Thyroid gland (tissue), 4 donors: ENCODE data around the gene DMD. TPM values are rescaled to one million over a fixed set of nuclear protein-coding genes. Genes with fewer than 3 reads are reported as not detected.

ENCODE experiments used
- DNase-seq, 2 donors: peaks; one replicate each; pipeline ENCODE4 v3.0.0-alpha.2; 2019
- H3K27ac ChIP-seq, 3 donors: fragments of 200-600 bp; sonication (generic); 1 replicate in 2 of 3; 2 replicates in 1 of 3; pipeline ENCODE4 v1.5.1; 2016 to 2019; ENCODE audit warnings: mild to moderate bottlenecking in 1 of 3, moderate library complexity in 1 of 3
- H3K27me3 ChIP-seq: fragments of 200-600 bp; sonication (generic); one replicate; pipeline ENCODE4 v1.5.1; 2019
- H3K36me3 ChIP-seq, 2 donors: fragments of 200-600 bp; sonication (generic); one replicate each; pipeline ENCODE4 v1.5.1; 2016 to 2019
- H3K4me1 ChIP-seq, 2 donors: fragments of 200-600 bp; sonication (generic); one replicate each; pipeline ENCODE4 v1.5.1; 2017 to 2019
- H3K4me3 ChIP-seq, 3 donors: fragments of 200-600 bp; sonication (generic); replicated peaks in 1 of 3; 1 replicate in 2 of 3; 2 replicates in 1 of 3; pipeline ENCODE4 v1.5.1; 2016; ENCODE audit warnings: mild to moderate bottlenecking in 1 of 3
- H3K9me3 ChIP-seq: fragments of 200-600 bp; sonication (generic); one replicate; pipeline ENCODE4 v1.5.1; 2017
- POLR2A ChIP-seq, 2 donors: fragments of 450-650 bp; IDR thresholded peaks; one replicate each; pipeline ENCODE4 v1.6.1; 2017; ENCODE audit warnings: antibody characterized with exemption in 2 of 2, mild to moderate bottlenecking in 2 of 2, moderate library complexity in 1 of 2
- WGBS, 2 donors: methylation state at CpG; one replicate each; pipeline ENCODE4 v1.1.5; 2017; 5-methylcytosine and 5-hydroxymethylcytosine counted together
- intact Hi-C: fragments of 100-400 bp; cut with DNase I; formaldehyde crosslinking; loops from one replicate; pipeline ENCODE4 v1.15.1; 2023
- total RNA-seq, 4 donors: library from RNA; depleted of rRNA; stranded (reverse); fragments of >200 nt; gene quantifications; one replicate each; pipeline ENCODE4 v1.2.3, GENCODE V29; 2016
- TF ChIP-seq, protein P1 (sequence below), 6 experiments: fragments of 200-600 bp in 3 of 6; fragments of 450-650 bp in 3 of 6; sonication (generic) in 3 of 6; IDR thresholded peaks; one replicate each; pipeline ENCODE4 v1.5.1; 2016 to 2019; ENCODE audit warnings: antibody characterized with exemption in 6 of 6, mild to moderate bottlenecking in 2 of 6, inconsistent platforms in 1 of 6, moderate library complexity in 1 of 6

Gene DMD
- total RNA-seq, 4 donors from 2014 or later: 16.5 to 24.0 (median 21.7) TPM

DNA sequence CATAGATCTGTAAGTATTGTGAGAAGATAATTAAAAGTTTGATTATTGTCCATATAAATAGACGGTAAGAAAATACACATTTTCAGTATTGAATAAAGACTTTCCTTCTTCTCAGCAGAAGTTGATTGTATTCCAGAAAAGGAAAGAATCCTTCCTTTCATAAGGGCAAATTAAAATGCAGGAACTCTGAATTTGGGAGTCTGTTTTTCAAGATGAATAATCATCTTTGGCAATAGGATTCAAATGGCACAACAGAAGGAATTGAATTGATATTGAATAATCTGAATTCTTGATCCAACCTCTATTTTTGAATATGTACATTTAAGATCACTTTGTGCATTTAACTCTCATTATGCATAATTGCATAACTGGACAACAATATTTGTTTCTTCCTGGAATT is 149.3 kb downstream of the DMD start:
- no peaks in the 10 kb centered on the region for H3K36me3 ChIP-seq
- H3K4me1 ChIP-seq: no peaks in the 10 kb centered on the region
- WGBS, 2 donors: 70 to 90% methylated on average over 1 of the region's 1 CpG
- intact Hi-C loops: no loop called here
- TF ChIP-seq, protein P1, sequence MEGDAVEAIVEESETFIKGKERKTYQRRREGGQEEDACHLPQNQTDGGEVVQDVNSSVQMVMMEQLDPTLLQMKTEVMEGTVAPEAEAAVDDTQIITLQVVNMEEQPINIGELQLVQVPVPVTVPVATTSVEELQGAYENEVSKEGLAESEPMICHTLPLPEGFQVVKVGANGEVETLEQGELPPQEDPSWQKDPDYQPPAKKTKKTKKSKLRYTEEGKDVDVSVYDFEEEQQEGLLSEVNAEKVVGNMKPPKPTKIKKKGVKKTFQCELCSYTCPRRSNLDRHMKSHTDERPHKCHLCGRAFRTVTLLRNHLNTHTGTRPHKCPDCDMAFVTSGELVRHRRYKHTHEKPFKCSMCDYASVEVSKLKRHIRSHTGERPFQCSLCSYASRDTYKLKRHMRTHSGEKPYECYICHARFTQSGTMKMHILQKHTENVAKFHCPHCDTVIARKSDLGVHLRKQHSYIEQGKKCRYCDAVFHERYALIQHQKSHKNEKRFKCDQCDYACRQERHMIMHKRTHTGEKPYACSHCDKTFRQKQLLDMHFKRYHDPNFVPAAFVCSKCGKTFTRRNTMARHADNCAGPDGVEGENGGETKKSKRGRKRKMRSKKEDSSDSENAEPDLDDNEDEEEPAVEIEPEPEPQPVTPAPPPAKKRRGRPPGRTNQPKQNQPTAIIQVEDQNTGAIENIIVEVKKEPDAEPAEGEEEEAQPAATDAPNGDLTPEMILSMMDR (IDR thresholded peaks at IDR 0.05): no peak
- TF ChIP-seq POLR2A (IDR thresholded peaks at IDR 0.05): no peak
- DNase-seq: no peak
- H3K9me3 ChIP-seq: no peaks in the 10 kb centered on the region
- no peaks in the 10 kb centered on the region for H3K27me3 ChIP-seq
- H3K27ac ChIP-seq: no peak overlapping the region
- H3K4me3 ChIP-seq: no peak overlapping the region

DNA sequence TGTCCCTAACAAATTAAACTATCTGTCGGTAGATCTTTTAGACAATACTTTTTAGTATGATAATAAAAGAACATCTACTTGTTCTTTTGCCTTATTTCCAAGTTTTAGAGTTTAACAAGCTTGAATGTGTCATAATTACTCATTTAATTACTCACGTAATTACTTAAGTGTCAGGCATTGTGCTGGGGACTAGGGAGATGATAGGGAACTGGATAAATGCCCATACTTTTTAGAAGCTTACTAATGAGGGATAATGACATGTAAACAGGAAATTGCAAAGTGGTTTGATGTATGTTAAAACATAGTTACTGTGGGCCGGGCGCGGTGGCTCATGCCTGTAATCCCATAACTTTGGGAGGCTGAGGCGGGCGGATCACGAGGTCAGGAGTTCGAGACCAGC is 158.3 kb downstream of the DMD start:
- no peaks in the 10 kb centered on the region for H3K4me1 ChIP-seq
- no peaks in the 10 kb centered on the region for H3K9me3 ChIP-seq
- H3K36me3 ChIP-seq: no peaks in the 10 kb centered on the region
- H3K4me3 ChIP-seq: no peak overlapping the region
- 93 to 96% methylated on average over 9 of the region's 9 CpGs for WGBS, 2 donors
- TF ChIP-seq, protein P1 (IDR thresholded peaks at IDR 0.05): no peak
- no peak for TF ChIP-seq POLR2A (IDR thresholded peaks at IDR 0.05)
- intact Hi-C loops: no loop called here
- H3K27me3 ChIP-seq: no peaks in the 10 kb centered on the region
- DNase-seq: no peak
- H3K27ac ChIP-seq: no peak overlapping the region

DNA sequence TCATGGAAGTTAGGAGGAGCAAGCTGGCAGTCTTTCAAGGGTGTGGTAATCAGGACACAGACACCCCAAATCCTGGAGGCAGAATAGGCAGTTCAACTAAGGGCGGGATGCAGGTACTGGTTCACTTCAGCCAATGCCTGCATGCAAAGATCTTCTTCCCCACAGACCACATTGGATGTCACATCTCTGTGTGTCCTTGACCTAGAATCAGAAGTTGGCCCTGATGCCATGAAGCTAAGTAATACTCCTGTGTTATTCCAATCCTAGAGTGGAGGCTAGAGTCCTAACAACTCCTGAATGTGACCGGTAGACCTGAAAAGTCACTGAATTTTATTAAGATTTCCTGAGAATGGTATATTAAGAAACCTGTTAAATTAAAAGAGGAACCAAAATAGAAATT is 165.5 kb downstream of the DMD start:
- TF ChIP-seq, protein P1 (IDR thresholded peaks at IDR 0.05): no peak
- no peak for TF ChIP-seq POLR2A (IDR thresholded peaks at IDR 0.05)
- Histone ChIP-seq H3K4me1 (no peaks in the 10 kb centered on the region), H3K27ac (no peak overlapping the region), H3K27me3 (no peaks in the 10 kb centered on the region), H3K4me3 (no peak overlapping the region), H3K9me3 (no peaks in the 10 kb centered on the region), H3K36me3 (no peaks in the 10 kb centered on the region)
- WGBS, 2 donors: 88 to 90% methylated on average over 1 to 2 of the region's 2 CpGs
- intact Hi-C loops: no loop called here
- DNase-seq: no peak

DNA sequence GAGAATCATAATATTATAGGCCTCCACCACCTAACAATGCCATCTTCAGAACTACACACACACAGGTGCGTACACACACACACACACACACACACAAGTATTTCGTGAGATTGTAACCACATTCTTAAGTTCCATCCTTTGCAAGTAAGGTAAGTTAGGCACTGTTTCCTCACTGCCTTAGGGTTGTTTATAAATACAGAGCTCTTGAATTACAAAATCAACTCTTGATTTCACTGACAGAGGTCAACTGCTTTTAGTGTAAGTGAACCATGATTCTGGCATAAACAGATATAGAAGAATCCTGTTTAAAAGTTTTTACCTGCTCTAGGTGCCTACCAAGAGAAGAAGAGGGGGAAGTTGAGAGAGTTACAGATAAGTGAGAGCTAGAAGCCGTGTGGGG is 166.1 kb downstream of the DMD start:
- DNase-seq: no peak
- no peaks in the 10 kb centered on the region for H3K4me1 ChIP-seq
- H3K27me3 ChIP-seq: no peaks in the 10 kb centered on the region
- H3K4me3 ChIP-seq: no peak overlapping the region
- no peak overlapping the region for H3K27ac ChIP-seq
- WGBS, 2 donors: 39 to 53% methylated on average over 3 of the region's 3 CpGs
- intact Hi-C loops: no loop called here
- no peaks in the 10 kb centered on the region for H3K36me3 ChIP-seq
- H3K9me3 ChIP-seq: no peaks in the 10 kb centered on the region
- TF ChIP-seq, protein P1 (IDR thresholded peaks at IDR 0.05): no peak
- no peak for TF ChIP-seq POLR2A (IDR thresholded peaks at IDR 0.05)

DNA sequence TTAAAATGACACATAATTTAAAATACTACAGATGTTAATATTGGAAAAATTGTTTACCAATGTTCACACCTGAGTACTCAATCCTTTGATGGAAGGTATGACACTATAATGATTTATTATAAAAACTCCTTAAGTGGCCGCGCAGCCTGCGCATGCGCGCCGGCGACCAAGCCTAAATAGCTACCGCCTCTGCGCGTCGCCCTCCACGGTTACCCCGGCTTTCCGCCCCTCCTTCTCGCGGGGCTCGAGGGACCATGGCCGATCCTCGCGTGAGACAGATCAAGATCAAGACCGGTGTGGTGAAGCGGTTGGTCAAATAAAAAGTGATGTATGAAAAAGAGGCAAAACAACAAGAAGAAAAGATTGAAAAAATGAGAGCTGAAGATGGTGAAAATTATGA is 170.2 kb downstream of the DMD start:
- Histone ChIP-seq H3K4me1 (no peaks in the 10 kb centered on the region), H3K4me3 (no peak overlapping the region), H3K36me3 (no peaks in the 10 kb centered on the region), H3K9me3 (no peaks in the 10 kb centered on the region), H3K27me3 (no peaks in the 10 kb centered on the region), H3K27ac (no peak overlapping the region)
- intact Hi-C loops: no loop called here
- no peak for DNase-seq
- TF ChIP-seq, protein P1 (IDR thresholded peaks at IDR 0.05): no peak
- no peak for TF ChIP-seq POLR2A (IDR thresholded peaks at IDR 0.05)
- whole genome bisulfite sequencing, 2 donors: 97 to 99% methylated on average over 22 of the region's 22 CpGs
